Measurements from ENCODE around the gene TANC1.

- no peak for TF ChIP-seq CTCF (IDR thresholded peaks at IDR 0.05)
- TF ChIP-seq POLR2AphosphoS5 (IDR thresholded peaks at IDR 0.05): no peak
- TF ChIP-seq POLR2A (IDR thresholded peaks at IDR 0.05): no peak
These were observed 10.1 kb upstream of the TANC1 start for GRCh38 chr2:158958365-158958764.
